ENCODE data around the gene KMT2A.
"Not testable (repeated sequence)": the region's sequence is repeated elsewhere in the genome, so short reads cannot be mapped to it uniquely, and the experiment has no call there.

KMT2A gene

GRCh38 chr11:118435290-118435892, 901 bp upstream of the KMT2A start:
- peak; percentile 52 for DNase-seq (ENCODE audit: low spot score)

- no peak for DNase-seq (ENCODE audit: low spot score)
These were observed 431 bp downstream of the KMT2A start for GRCh38 chr11:118436639-118437207.

DNA sequence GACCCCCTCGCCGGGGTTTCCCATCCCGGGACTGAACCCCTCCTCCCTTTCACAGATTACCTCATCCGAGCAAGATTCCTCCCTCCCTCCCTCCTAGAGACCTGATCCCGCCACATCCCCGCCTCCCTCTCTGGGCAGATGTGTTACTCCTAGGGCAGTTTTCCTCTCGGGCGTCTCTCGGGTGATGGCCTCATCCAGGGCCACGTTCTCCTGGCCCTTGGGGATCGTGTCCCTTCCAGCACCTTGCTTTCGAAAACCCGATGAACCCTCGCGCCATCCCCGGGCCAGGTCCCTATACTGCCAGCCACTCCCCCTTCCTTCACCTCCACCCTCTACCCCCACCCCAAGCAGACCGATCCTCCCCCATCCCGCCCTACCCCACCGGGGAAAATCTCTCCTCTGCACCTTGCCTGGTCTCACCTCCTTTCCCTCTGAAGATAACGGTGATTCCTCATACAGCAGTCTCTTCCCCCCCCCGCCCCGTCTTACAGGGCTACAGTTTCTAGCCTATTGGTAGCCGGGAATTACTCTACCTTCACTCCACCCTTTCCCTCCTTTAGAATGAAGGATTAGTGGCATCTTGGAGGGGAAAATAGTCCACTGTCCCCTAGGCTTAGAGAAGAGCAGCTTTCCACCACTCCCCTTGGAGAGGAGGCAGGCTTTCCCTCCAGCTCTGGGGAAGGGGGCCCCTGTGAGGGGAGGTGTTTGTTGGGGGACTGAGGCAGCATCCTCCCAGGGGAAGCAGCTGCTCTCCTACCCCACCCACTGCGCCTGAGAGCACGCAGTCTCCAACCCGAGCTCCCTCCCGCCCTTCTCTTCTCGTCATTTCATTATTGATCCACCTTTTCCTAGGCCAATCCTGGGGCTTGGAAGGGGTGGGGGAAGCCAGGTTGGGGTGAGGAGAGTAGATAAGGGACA, 1.2 kb downstream of the KMT2A start:
- DNase-seq (ENCODE audit: low spot score): peak; percentile 69

- peak; percentile 77 for DNase-seq (ENCODE audit: low spot score)
These were observed 2.1 kb downstream of the KMT2A start for GRCh38 chr11:118438314-118438931.

- no peak for DNase-seq (ENCODE audit: low spot score)
These were observed 3.4 kb downstream of the KMT2A start for GRCh38 chr11:118439646-118440045.

- DNase-seq (ENCODE audit: low spot score): no peak
These were observed 5.5 kb downstream of the KMT2A start for GRCh38 chr11:118441770-118442275.

DNA sequence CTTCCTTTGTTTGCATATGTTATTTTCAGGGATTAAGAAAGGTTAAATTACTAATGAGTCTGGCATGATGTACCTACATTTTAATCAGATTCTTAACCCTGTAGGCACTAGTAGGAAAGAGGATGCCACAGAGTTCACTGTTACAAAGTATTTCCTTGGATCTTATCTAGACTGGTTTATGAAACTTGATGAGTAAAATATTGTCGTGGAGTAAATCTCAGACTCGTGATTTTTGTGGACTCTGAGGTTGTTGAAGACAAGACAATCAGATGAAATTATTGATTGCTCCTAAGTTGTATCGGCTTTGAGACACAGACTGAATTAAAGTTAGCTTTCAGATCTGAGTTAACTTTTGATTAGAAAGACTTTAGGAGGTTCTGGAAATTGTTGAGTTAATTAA, 6.0 kb downstream of the KMT2A start:
- DNase-seq (ENCODE audit: low spot score): no peak

GRCh38 chr11:118442908-118443589, 6.8 kb downstream of the KMT2A start:
- DNase-seq (ENCODE audit: low spot score): no peak

DNA sequence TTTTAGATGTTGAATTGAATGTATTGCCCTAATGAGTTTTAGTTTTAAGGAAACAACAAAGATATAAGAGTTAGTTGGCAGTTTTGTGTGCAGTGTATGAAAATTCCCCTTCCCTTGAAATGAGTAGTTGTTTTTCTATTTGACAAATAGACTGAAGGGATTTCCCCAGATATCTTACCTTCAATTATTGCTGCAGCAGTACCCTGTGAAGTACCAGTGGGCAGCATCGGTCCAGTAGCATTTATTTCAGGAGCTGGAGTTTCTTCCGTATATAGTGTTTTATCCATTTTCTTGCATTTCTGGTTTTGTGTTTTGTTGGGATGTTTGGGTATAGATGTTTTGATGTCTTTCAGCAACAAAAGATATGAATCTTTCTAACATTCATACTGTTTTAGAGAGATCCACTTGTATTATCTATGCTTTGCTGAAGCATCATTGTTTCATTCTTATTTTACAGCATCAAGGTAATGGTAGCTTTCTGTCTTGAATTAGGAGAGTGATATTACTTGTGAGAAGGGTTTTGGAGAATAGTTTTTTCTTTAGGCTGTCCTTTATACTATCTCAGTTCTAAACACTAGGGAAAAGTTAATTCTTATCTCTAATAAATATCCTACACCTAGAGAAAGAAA, 7.4 kb downstream of the KMT2A start:
- no peak for DNase-seq (ENCODE audit: low spot score)

GRCh38 chr11:118447423-118447822, 11.1 kb downstream of the KMT2A start:
- no peak for DNase-seq (ENCODE audit: low spot score)

- peak; percentile 35 for DNase-seq (ENCODE audit: low spot score)
These were observed 12.0 kb downstream of the KMT2A start for GRCh38 chr11:118448294-118448693.

GRCh38 chr11:118449316-118449918, 13.1 kb downstream of the KMT2A start:
- no peak for DNase-seq (ENCODE audit: low spot score)

DNA sequence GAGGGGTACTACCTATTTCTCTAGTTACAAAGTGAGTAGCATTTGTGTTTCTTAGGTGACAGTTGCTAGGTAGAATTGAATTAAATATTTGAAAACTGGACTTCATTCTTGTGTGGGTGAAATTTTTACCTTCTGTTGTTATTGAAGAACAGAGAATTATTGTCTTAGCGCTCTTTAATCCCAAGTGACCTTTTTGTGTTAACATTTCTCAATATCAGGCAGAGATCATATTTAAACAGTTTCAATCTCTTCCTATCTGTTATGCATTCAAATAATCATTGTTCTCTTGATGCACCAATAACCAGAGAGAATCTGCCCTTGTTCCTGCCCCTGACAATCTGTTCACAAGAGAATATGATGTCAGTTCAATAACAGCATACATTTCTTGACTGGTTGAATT, 14.2 kb downstream of the KMT2A start:
- no peak for DNase-seq (ENCODE audit: low spot score)

- DNase-seq (ENCODE audit: low spot score): no peak
These were observed 25.9 kb downstream of the KMT2A start for GRCh38 chr11:118462178-118462577.

DNA sequence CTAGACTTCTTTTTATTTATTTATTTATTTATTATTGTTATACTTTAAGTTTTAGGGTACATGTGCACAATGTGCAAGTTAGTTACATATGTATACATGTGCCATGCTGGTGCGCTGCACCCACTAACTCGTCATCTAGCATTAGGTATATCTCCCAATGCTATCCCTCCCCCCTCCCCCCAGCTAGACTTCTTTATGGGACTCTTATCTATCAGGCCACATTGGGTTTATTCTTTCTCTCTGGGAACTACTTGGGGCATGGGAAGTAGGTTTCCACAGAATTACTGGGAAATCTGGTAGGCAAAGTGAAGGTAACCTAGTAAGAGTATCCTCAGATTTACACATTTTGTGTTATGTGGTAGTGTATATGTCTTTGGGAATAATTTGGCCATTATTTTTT, 32.7 kb downstream of the KMT2A start:
- not testable (repeated sequence) for DNase-seq (ENCODE audit: low spot score)

DNA sequence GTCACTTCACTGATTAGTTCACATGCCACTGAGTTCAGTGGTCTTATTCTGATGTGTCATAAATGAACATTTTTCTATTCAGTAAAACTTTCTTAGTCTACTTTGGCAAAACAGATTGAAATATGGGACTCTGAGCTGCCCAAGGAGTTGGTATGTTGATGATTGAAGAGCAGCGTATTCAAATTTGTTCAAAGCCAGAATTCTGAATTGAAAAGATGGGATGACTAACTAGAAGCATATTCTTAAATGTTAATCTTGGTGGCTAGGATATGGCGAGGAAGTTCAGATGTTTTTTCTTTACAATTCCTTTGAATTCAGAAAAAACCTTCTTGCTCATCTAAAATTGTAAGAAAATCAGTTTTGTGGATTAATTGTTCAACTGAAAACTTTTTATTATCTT, 34.7 kb downstream of the KMT2A start:
- no peak for DNase-seq (ENCODE audit: low spot score)

GRCh38 chr11:118473537-118473936, 37.2 kb downstream of the KMT2A start:
- no peak for DNase-seq (ENCODE audit: low spot score)

GRCh38 chr11:118476676-118477075, 40.4 kb downstream of the KMT2A start:
- no peak for DNase-seq (ENCODE audit: low spot score)

GRCh38 chr11:118481238-118481637, 44.9 kb downstream of the KMT2A start:
- DNase-seq (ENCODE audit: low spot score): not testable (repeated sequence)

- no peak for DNase-seq (ENCODE audit: low spot score)
These were observed 48.1 kb downstream of the KMT2A start for GRCh38 chr11:118484405-118484804.

DNA sequence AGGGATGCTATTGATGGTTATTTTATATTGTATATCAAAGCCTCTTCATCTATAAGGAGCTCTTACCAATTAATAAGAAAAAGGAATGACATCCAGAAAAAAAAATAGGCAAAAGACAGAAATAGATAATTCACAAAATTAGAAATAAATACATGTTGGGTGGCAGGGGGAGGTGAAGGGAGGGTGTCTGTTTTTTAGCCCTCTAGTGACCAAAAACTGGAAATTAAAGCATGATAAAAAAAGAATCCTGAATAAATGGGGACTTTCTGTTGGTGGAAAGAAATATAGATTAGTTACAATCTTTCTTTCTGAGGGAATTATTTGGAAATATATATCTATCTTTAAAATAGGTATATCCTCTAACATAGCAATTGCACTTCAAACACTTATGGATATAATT, 49.0 kb downstream of the KMT2A start:
- no peak for DNase-seq (ENCODE audit: low spot score)
